H9 (cell line): ENCODE results near the gene ERICH6B. TPM values are rescaled to one million over a fixed set of nuclear protein-coding genes. Genes with fewer than 3 reads are reported as not detected.

Experiments used
- DNase-seq: peaks from one replicate; pipeline ENCODE4 v3.0.0-alpha.2; 2017
- H2AFZ ChIP-seq: one replicate; pipeline ENCODE4 v1.6.1; 2013; ENCODE audit warnings: mild to moderate bottlenecking, low read length, control low read depth, moderate library complexity
- H2AK5ac ChIP-seq: 2 replicates; pipeline ENCODE4 v1.6.1; 2013; ENCODE audit warnings: low read length, control low read depth, mixed read lengths; ENCODE audit not compliant: insufficient read length
- H2BK120ac ChIP-seq: one replicate; pipeline ENCODE4 v1.6.1; 2013; ENCODE audit warnings: low read depth, mild to moderate bottlenecking, low read length, control low read depth, inconsistent platforms; ENCODE audit not compliant: poor library complexity, severe bottlenecking
- H2BK12ac ChIP-seq: 2 replicates; pipeline ENCODE4 v1.6.1; 2013; ENCODE audit warnings: low read length, control low read depth, mixed read lengths, low read depth; ENCODE audit not compliant: insufficient read length
- H2BK15ac ChIP-seq: 2 replicates; pipeline ENCODE4 v1.6.1; 2013; ENCODE audit warnings: low read depth, low read length, control low read depth
- H2BK20ac ChIP-seq: one replicate; pipeline ENCODE4 v1.6.1; 2013; ENCODE audit warnings: low read depth, mild to moderate bottlenecking, low read length, control low read depth, inconsistent platforms; ENCODE audit not compliant: poor library complexity, severe bottlenecking
- H2BK5ac ChIP-seq: 2 replicates; pipeline ENCODE4 v1.6.1; 2013; ENCODE audit warnings: low read length, control low read depth, mixed read lengths; ENCODE audit not compliant: insufficient read length
- H3K14ac ChIP-seq: 2 replicates; pipeline ENCODE4 v1.6.1; 2013; ENCODE audit warnings: low read length, control low read depth; ENCODE audit not compliant: insufficient read depth
- H3K18ac ChIP-seq: 2 replicates; pipeline ENCODE4 v1.6.1; 2013; ENCODE audit warnings: low read depth, mild to moderate bottlenecking, mixed read lengths, low read length, control low read depth; ENCODE audit not compliant: insufficient read length
- H3K23ac ChIP-seq: 2 replicates; pipeline ENCODE4 v1.6.1; 2013; ENCODE audit warnings: low read length, control low read depth, mixed read lengths, low read depth; ENCODE audit not compliant: insufficient read length
- H3K23me2 ChIP-seq: 2 replicates; pipeline ENCODE4 v1.6.1; 2013; ENCODE audit warnings: low read depth, mild to moderate bottlenecking, mixed read lengths, low read length, control low read depth; ENCODE audit not compliant: insufficient read length, poor library complexity, severe bottlenecking
- H3K27ac ChIP-seq: 2 replicates; pipeline ENCODE4 v1.5.1; 2013; ENCODE audit warnings: low read length, control low read depth, mixed read lengths, low read depth; ENCODE audit not compliant: insufficient read length
- H3K27me3 ChIP-seq: 2 replicates; pipeline ENCODE4 v1.6.1; 2013; ENCODE audit warnings: low read length, control low read depth, inconsistent platforms; ENCODE audit not compliant: insufficient read depth
- H3K4ac ChIP-seq: 2 replicates; pipeline ENCODE4 v1.6.1; 2013; ENCODE audit warnings: low read depth, mild to moderate bottlenecking, control low read depth, inconsistent platforms, low read length, moderate library complexity
- H3K4me1 ChIP-seq: 2 replicates; pipeline ENCODE4 v1.6.1; 2013; ENCODE audit warnings: low read length, control low read depth, inconsistent platforms; ENCODE audit not compliant: insufficient read depth
- H3K4me2 ChIP-seq: 2 replicates; pipeline ENCODE4 v1.6.1; 2013; ENCODE audit warnings: low read length, control low read depth, mixed read lengths; ENCODE audit not compliant: insufficient read length, insufficient read depth
- H3K56ac ChIP-seq: 2 replicates; pipeline ENCODE4 v1.6.1; 2013; ENCODE audit warnings: low read depth, mild to moderate bottlenecking, mixed read lengths, low read length, control low read depth; ENCODE audit not compliant: insufficient read length
- H3K79me1 ChIP-seq: 2 replicates; pipeline ENCODE4 v1.6.1; 2013; ENCODE audit warnings: low read depth, mild to moderate bottlenecking, moderate library complexity, low read length, control low read depth, inconsistent platforms; ENCODE audit not compliant: insufficient read depth, poor library complexity, severe bottlenecking
- H3K79me2 ChIP-seq: 2 replicates; pipeline ENCODE4 v1.6.1; 2013; ENCODE audit warnings: low read length, control low read depth, inconsistent platforms; ENCODE audit not compliant: insufficient read depth
- H3K9ac ChIP-seq: 2 replicates; pipeline ENCODE4 v1.6.1; 2013; ENCODE audit warnings: low read length, control low read depth, mixed read lengths; ENCODE audit not compliant: insufficient read length; ENCODE audit errors: extremely low read depth
- H3K9me3 ChIP-seq: one replicate; pipeline ENCODE4 v1.6.1; 2013; ENCODE audit warnings: low read depth, low read length, inconsistent platforms; ENCODE audit not compliant: control insufficient read depth
- H3T11ph ChIP-seq: one replicate; pipeline ENCODE4 v1.6.1; 2013; ENCODE audit warnings: mild to moderate bottlenecking, low read length, control low read depth, inconsistent platforms
- H4K20me1 ChIP-seq: one replicate; pipeline ENCODE4 v1.6.1; 2013; ENCODE audit not compliant: control insufficient read depth, insufficient read length, insufficient read depth
- H4K5ac ChIP-seq: 2 replicates; pipeline ENCODE4 v1.6.1; 2013; ENCODE audit warnings: low read depth, mild to moderate bottlenecking, mixed read lengths, low read length, control low read depth; ENCODE audit not compliant: insufficient read length
- H4K8ac ChIP-seq: replicated peaks from 2 replicates; pipeline ENCODE4 v1.6.1; 2013; ENCODE audit warnings: low read length, control low read depth, mixed read lengths, low read depth; ENCODE audit not compliant: insufficient read length
- H4K91ac ChIP-seq: 2 replicates; pipeline ENCODE4 v1.6.1; 2013; ENCODE audit warnings: low read depth, mild to moderate bottlenecking, moderate library complexity, mixed read lengths, low read length, control low read depth; ENCODE audit not compliant: insufficient read length
- H3K27ac Mint-ChIP-seq, 3 experiments: 2 replicates in 2 of 3; 3 replicates in 1 of 3; pipeline ENCODE4 v1.8.0; 2020 to 2021; ENCODE audit warnings: mixed read lengths in 3 of 3, mild to moderate bottlenecking in 1 of 3, moderate library complexity in 1 of 3
- H3K27me3 Mint-ChIP-seq: 2 replicates; pipeline ENCODE4 v1.8.0; 2021; ENCODE audit warnings: low read depth, mild to moderate bottlenecking, moderate library complexity, mixed read lengths
- H3K36me3 Mint-ChIP-seq, 3 experiments: 2 replicates in 2 of 3; 3 replicates in 1 of 3; pipeline ENCODE4 v1.8.0; 2020 to 2021; ENCODE audit warnings: low read depth in 3 of 3, mixed read lengths in 3 of 3; ENCODE audit not compliant: insufficient read depth in 1 of 3
- H3K4me1 Mint-ChIP-seq, 2 experiments: 2 replicates each; pipeline ENCODE4 v1.8.0; 2020; ENCODE audit warnings: mixed read lengths in 2 of 2
- H3K4me3 Mint-ChIP-seq, 2 experiments: 2 replicates in 1 of 2; 3 replicates in 1 of 2; pipeline ENCODE4 v1.8.0; 2020 to 2021; ENCODE audit warnings: mild to moderate bottlenecking in 2 of 2, mixed read lengths in 2 of 2, moderate library complexity in 1 of 2
- H3K9me3 Mint-ChIP-seq, 2 experiments: 2 replicates in 1 of 2; 3 replicates in 1 of 2; pipeline ENCODE4 v1.8.0; 2020; ENCODE audit warnings: mild to moderate bottlenecking in 2 of 2, mixed read lengths in 2 of 2, moderate library complexity in 1 of 2
- WGBS: extraction: QIAGEN DNeasy Blood & Tissue Kit; methylation state at CpG from one replicate; pipeline ENCODE4 v1.1.7; 2013; ENCODE audit warnings: missing lambda C conversion rate, low lambda C conversion rate, mixed read lengths; ENCODE audit not compliant: insufficient read length; ENCODE audit errors: extremely low coverage; 5-methylcytosine and 5-hydroxymethylcytosine counted together
- total RNA-seq: library from RNA; stranded (reverse); gene quantifications from 2 replicates; pipeline ENCODE4 v1.2.1, GENCODE V29; 2021
- TF ChIP-seq, protein P1 (sequence below): fragments of 200-600 bp; sonication (generic); conservative IDR thresholded peaks from 3 replicates; pipeline ENCODE4 v1.8.0; 2021; ENCODE audit warnings: antibody characterized with exemption, mild to moderate bottlenecking

Gene ERICH6B
- total RNA-seq, 1 experiment from 2014 or later, result not detected

DNA sequence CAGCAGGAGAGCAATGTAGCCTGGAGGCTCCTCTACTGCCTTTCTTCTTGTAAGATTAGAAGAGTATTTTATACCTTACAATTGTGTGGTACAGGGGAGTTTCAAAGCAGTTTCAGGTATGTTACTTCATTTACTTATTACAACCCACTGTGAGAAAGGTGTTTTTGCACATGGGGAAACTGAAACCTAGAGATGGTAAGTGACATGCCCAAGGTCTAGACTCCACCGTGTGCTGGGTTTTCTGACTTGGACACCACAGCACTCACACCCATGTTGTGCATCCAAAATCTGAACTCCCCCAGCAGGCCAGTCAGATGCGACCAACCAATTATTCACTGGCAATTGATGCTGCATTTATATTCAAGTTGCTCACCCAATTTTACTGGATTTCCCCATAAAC is 22.8 kb downstream of the ERICH6B start:
- H2BK5ac ChIP-seq, result no peak overlapping the region
- no peaks in the 10 kb centered on the region for H3K4me1 Mint-ChIP-seq
- TF ChIP-seq, protein P1, sequence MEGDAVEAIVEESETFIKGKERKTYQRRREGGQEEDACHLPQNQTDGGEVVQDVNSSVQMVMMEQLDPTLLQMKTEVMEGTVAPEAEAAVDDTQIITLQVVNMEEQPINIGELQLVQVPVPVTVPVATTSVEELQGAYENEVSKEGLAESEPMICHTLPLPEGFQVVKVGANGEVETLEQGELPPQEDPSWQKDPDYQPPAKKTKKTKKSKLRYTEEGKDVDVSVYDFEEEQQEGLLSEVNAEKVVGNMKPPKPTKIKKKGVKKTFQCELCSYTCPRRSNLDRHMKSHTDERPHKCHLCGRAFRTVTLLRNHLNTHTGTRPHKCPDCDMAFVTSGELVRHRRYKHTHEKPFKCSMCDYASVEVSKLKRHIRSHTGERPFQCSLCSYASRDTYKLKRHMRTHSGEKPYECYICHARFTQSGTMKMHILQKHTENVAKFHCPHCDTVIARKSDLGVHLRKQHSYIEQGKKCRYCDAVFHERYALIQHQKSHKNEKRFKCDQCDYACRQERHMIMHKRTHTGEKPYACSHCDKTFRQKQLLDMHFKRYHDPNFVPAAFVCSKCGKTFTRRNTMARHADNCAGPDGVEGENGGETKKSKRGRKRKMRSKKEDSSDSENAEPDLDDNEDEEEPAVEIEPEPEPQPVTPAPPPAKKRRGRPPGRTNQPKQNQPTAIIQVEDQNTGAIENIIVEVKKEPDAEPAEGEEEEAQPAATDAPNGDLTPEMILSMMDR, result no peak
- H4K91ac ChIP-seq, result no peak overlapping the region
- no peak overlapping the region for H2BK15ac ChIP-seq
- no peak overlapping the region for H4K5ac ChIP-seq
- no peak overlapping the region for H2BK20ac ChIP-seq
- no peak overlapping the region for H3K27ac ChIP-seq
- H3K4me2 ChIP-seq, result no peak overlapping the region
- no peak overlapping the region for H3K9ac ChIP-seq
- H3K79me2 ChIP-seq, result no peaks in the 10 kb centered on the region
- no peak overlapping the region for H3K23ac ChIP-seq
- H3K56ac ChIP-seq, result no peak overlapping the region
- H3K4me1 ChIP-seq, result no peaks in the 10 kb centered on the region
- H3K14ac ChIP-seq, result no peak overlapping the region
- H3K9me3 Mint-ChIP-seq, result no peaks in the 10 kb centered on the region
- H3K18ac ChIP-seq, result no peak overlapping the region
- no peaks in the 10 kb centered on the region for H3K36me3 Mint-ChIP-seq
- no peak overlapping the region for H3K27ac Mint-ChIP-seq
- no peak overlapping the region for H3K4me3 Mint-ChIP-seq
- H3K4ac ChIP-seq, result no peak overlapping the region
- WGBS, result no CpG with 5 or more reads among the region's 2 CpGs
- no peaks in the 10 kb centered on the region for H3K9me3 ChIP-seq
- H3K23me2 ChIP-seq, result no peaks in the 10 kb centered on the region
- no peak overlapping the region for H3T11ph ChIP-seq
- H2BK120ac ChIP-seq, result no peak overlapping the region
- peaks cover 14% of the 10 kb centered on the region for H3K27me3 Mint-ChIP-seq
- H2AFZ ChIP-seq, result no peak overlapping the region
- no peak overlapping the region for H2AK5ac ChIP-seq
- H2BK12ac ChIP-seq, result no peak overlapping the region
- no peak overlapping the region for H4K8ac ChIP-seq
- no peaks in the 10 kb centered on the region for H3K27me3 ChIP-seq
- H4K20me1 ChIP-seq, result no peaks in the 10 kb centered on the region
- no peak for DNase-seq
- H3K79me1 ChIP-seq, result no peaks in the 10 kb centered on the region
